Colonic mucosa (tissue), 4 donors: Measurements from ENCODE around the gene DHCR7. TPM values are rescaled to one million over a fixed set of nuclear protein-coding genes. Genes with fewer than 3 reads are reported as not detected.

Experiments used
- DNase-seq: peaks from one replicate; pipeline ENCODE4 v3.0.0-alpha.2; 2020
- H3K27ac ChIP-seq: fragments of 200-600 bp; one replicate; pipeline ENCODE4 v1.8.0; 2021
- H3K27me3 ChIP-seq: fragments of 200-600 bp; one replicate; pipeline ENCODE4 v1.8.0; 2021
- H3K36me3 ChIP-seq: fragments of 200-600 bp; one replicate; pipeline ENCODE4 v1.8.0; 2021
- H3K4me1 ChIP-seq: fragments of 200-600 bp; one replicate; pipeline ENCODE4 v1.8.0; 2021; ENCODE audit warnings: mild to moderate bottlenecking
- H3K4me3 ChIP-seq: fragments of 200-600 bp; one replicate; pipeline ENCODE4 v1.8.0; 2021
- H3K9ac ChIP-seq, 2 donors: one replicate each; pipeline ENCODE4 v1.7.0; 2013; ENCODE audit warnings: control low read depth in 2 of 2, low read depth in 2 of 2, low read length in 2 of 2
- H3K9me3 ChIP-seq: fragments of 200-600 bp; one replicate; pipeline ENCODE4 v1.8.0; 2021
- CTCF ChIP-seq: fragments of 200-600 bp; IDR thresholded peaks from one replicate; pipeline ENCODE4 v1.8.0; 2022; ENCODE audit warnings: antibody characterized with exemption, mild to moderate bottlenecking
- intact Hi-C: fragments of 100-400 bp; cut with DNase I; formaldehyde crosslinking; loops from one replicate; pipeline ENCODE4 v1.14.1; 2022
- total RNA-seq, 2 donors: library from RNA; stranded (reverse); fragmentation: NEBNext Ultra II Directional in 1 of 2; extraction: Animal tissue kit (Norgen Biotek cat#: 25700) in 1 of 2; gene quantifications; one replicate each; pipeline ENCODE4 v1.2.1, GENCODE V29; 2021
- donor health status: healthy.
- donor health status: DM: no; HTN: no; CAD: no.
- donor health status: DM: no; HTN: no; CAD: no.

DHCR7 gene
- total RNA-seq, 2 donors from 2014 or later: 75.3 to 163 TPM

GRCh38 chr11:71491531-71491930 lies 43.3 kb upstream of the DHCR7 start:
- Histone ChIP-seq H3K9ac (no peak overlapping the region), H3K27me3 (no peaks in the 10 kb centered on the region), H3K4me3 (no peak overlapping the region), H3K4me1 (no peaks in the 10 kb centered on the region), H3K9me3 (no peaks in the 10 kb centered on the region), H3K27ac (no peak overlapping the region), H3K36me3 (no peaks in the 10 kb centered on the region)
- intact Hi-C loops: no loop called here
- no peak for TF ChIP-seq CTCF
- DNase-seq: peak; percentile 12

DNA sequence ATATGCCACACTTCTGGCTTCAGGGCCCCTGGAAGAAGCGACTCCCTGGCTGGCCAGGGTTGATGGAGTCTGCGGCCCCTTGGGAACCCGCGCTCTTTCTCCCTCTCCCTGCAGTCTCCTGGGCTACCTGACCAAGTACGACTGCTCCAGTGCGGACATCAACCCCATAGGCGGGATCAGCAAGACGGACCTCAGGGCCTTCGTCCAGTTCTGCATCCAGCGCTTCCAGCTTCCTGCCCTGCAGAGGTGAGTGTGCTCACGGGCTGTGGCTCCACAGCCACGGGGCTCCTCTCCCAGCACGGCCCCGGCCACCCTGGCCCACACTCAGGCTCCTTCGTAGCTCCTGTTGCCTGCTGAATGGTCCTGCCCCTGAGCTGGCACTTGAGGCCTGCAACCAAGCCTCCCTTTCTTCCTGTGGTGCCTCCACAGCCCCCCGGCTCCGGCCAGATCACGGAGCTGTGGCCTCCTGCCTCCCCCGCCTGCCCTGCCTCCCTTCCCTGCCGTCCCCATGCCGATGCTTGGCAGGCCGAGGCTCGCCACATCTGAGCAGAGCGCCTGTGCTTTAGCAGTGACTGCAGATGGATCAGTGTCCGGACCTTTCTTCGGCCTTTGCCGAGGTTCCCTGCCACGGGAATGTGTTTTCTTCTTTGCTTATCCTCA lies 42.7 kb upstream of the DHCR7 start:
- Histone ChIP-seq H3K4me1 (no peaks in the 10 kb centered on the region), H3K27ac (no peak overlapping the region), H3K9me3 (no peaks in the 10 kb centered on the region), H3K27me3 (no peaks in the 10 kb centered on the region), H3K4me3 (no peak overlapping the region), H3K36me3 (no peaks in the 10 kb centered on the region), H3K9ac (no peak overlapping the region)
- DNase-seq: no peak
- intact Hi-C loops: no loop called here
- TF ChIP-seq CTCF: no peak

DNA sequence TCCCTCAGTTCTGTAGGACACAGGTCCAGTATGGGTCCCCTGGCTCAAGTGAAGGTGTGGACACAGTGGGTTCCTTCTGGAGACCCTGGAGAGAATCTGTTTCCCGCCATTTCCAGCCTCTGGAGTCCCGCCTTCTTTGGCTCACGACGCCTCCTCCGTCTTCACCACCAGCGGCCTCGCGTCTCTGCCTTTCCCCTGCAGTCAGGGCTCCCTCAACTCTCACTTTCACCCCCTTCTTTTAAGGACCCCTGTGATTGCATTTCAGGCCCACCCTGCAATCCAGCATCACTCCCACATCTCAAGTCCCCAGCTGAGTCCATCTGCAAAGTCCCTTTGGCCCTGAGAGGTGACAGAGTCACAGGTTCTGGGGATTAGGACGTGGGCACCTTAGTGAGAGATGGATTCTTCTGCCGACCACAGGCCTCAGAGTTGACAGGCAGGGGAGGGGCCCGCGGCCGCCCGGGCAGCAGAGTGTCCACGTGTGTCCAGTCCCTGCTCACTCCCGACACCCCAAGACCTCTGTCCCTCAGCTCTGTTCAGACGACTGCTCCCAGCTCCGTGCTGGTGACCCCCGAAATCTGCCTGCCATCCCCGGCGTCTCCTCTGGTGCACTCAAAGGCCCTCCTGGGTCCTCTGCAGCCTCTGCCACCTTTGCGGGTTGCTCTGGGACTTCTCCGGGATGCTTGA lies 42.0 kb upstream of the DHCR7 start:
- H3K27me3 ChIP-seq: no peaks in the 10 kb centered on the region
- no peak for TF ChIP-seq CTCF
- intact Hi-C loops: no loop called here
- no peak overlapping the region for H3K4me3 ChIP-seq
- no peaks in the 10 kb centered on the region for H3K9me3 ChIP-seq
- H3K9ac ChIP-seq: no peak overlapping the region
- no peaks in the 10 kb centered on the region for H3K4me1 ChIP-seq
- no peak for DNase-seq
- no peak overlapping the region for H3K27ac ChIP-seq
- H3K36me3 ChIP-seq: no peaks in the 10 kb centered on the region

DNA sequence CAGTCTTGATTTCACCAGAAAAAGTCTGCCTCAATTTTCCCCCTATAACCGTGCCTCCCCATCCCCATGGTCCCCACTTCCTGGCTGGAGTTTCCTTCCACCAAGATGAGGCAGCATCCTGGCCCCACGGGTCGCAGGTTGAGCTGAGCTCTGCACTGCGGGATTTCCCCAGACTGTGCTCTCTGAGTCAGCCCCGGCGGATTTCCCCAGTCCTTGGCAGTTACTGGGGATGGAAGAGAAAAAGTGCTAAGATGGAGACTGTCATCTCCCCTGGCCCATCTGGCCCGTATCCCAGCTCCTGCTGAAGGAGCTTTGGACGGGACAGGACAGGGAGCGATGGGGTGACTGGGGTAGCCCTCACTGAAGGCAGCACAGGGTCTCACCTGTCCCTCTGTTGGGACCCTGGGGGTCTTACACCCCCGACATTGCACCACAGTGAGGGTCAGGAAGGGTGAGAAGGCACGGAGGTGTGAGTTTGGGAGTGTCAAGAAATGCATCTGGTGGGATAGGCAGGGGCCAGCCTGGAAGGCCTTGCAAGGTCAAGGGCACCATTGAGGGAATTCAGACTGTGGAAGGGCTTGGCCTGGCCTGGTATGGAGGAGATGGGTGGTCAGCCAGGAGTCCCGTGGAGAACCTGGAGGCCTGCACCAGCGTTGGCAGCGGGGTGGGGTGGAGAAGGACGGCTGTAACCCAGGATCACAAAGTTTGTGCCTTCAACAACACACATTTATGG lies 41.3 kb upstream of the DHCR7 start:
- Histone ChIP-seq H3K9ac (no peak overlapping the region), H3K9me3 (no peaks in the 10 kb centered on the region), H3K36me3 (no peaks in the 10 kb centered on the region), H3K27ac (no peak overlapping the region), H3K4me3 (no peak overlapping the region), H3K27me3 (no peaks in the 10 kb centered on the region), H3K4me1 (no peaks in the 10 kb centered on the region)
- no peak for TF ChIP-seq CTCF
- no peak for DNase-seq
- intact Hi-C loops: no loop called here

DNA sequence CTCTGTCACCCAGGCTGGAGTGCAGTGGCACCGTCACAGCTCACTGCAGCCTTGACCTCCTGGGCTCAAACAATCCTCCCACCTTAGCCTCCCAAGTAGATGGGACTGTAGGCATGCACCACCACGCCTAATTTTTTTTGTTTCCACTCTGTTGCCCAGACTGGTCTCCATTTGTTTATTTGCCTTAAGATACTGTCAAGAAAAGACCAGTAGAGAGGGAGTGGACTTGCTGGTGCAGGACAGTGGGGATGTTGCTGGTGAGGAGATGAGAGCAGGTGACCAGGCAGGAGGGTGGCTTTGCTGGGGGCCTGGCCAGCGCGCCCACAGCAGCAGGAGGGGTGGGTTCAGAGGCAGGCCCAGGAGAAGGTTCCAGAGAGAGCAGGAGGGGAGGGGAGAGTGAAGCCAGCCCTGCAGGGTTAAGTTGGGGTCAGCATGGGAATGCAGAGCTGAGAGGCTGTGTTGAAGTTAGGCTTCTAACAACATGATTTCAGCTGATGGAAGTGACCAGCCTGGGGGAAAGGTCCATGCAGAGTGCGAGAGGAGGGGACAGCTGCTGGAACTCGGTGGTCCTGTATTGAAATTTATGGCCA lies 40.6 kb upstream of the DHCR7 start:
- Histone ChIP-seq H3K36me3 (no peaks in the 10 kb centered on the region), H3K9ac (no peak overlapping the region), H3K27ac (no peak overlapping the region), H3K27me3 (no peaks in the 10 kb centered on the region), H3K4me3 (no peak overlapping the region), H3K4me1 (no peaks in the 10 kb centered on the region), H3K9me3 (no peaks in the 10 kb centered on the region)
- intact Hi-C loops: no loop called here
- TF ChIP-seq CTCF: no peak
- no peak for DNase-seq
